HG03066 (cell line): ENCODE results near the gene NINL.
"Not testable (repeated sequence)": the region's sequence is repeated elsewhere in the genome, so short reads cannot be mapped to it uniquely, and the experiment has no call there.

ENCODE experiments used
- ATAC-seq: cut with Tn5 transposase; IDR thresholded peaks from one replicate; pipeline ENCODE4 v1.9.1; 2021; ENCODE audit warnings: low read depth; ENCODE audit not compliant: unreplicated experiment

NINL gene

GRCh38 chr20:25561771-25562170, 23.6 kb downstream of the NINL start:
- not testable (repeated sequence) for ATAC-seq

- ATAC-seq, result no peak
These were observed 31.5 kb downstream of the NINL start for GRCh38 chr20:25553819-25554296.

- ATAC-seq, result no peak
These were observed 32.4 kb downstream of the NINL start for GRCh38 chr20:25552977-25553376.

- no peak for ATAC-seq
These were observed 33.7 kb downstream of the NINL start for GRCh38 chr20:25551413-25552215.

GRCh38 chr20:25550645-25551337, 34.5 kb downstream of the NINL start:
- not testable (repeated sequence) for ATAC-seq

GRCh38 chr20:25549843-25550477, 35.4 kb downstream of the NINL start:
- ATAC-seq, result no peak

GRCh38 chr20:25549172-25549773, 36.1 kb downstream of the NINL start:
- ATAC-seq, result no peak

- no peak for ATAC-seq
These were observed 36.7 kb downstream of the NINL start for GRCh38 chr20:25548613-25549086.

GRCh38 chr20:25547999-25548398, 37.3 kb downstream of the NINL start:
- ATAC-seq, result no peak

GRCh38 chr20:25547063-25547462, 38.3 kb downstream of the NINL start:
- no peak for ATAC-seq

GRCh38 chr20:25546048-25546447, 39.3 kb downstream of the NINL start:
- no peak for ATAC-seq

- ATAC-seq, result no peak
These were observed 40.2 kb downstream of the NINL start for GRCh38 chr20:25545171-25545570.

GRCh38 chr20:25544734-25545133, 40.6 kb downstream of the NINL start:
- no peak for ATAC-seq

- no peak for ATAC-seq
These were observed 41.0 kb downstream of the NINL start for GRCh38 chr20:25544311-25544710.

- no peak for ATAC-seq
These were observed 42.3 kb downstream of the NINL start for GRCh38 chr20:25543068-25543467.

GRCh38 chr20:25541676-25542075, 43.7 kb downstream of the NINL start:
- no peak for ATAC-seq

- no peak for ATAC-seq
These were observed 45.3 kb downstream of the NINL start for GRCh38 chr20:25539742-25540672.

GRCh38 chr20:25538838-25539665, 46.3 kb downstream of the NINL start:
- ATAC-seq, result no peak

GRCh38 chr20:25537890-25538289, 47.4 kb downstream of the NINL start:
- ATAC-seq, result no peak
